HepG2 (cell line): ENCODE measurements around the gene NAB2. TPM values are rescaled to one million over a fixed set of nuclear protein-coding genes. Genes with fewer than 3 reads are reported as not detected.

Experiments used
- ARID5B ChIP-seq: IDR thresholded peaks from 2 replicates; pipeline ENCODE4 v1.4.0; 2020; ENCODE audit warnings: mild to moderate bottlenecking, missing genetic modification reagents
- ATF6 ChIP-seq: sonication (generic); formaldehyde crosslinking; conservative IDR thresholded peaks from 2 replicates; pipeline ENCODE4 v1.4.0; 2020; ENCODE audit warnings: missing genetic modification reagents
- BATF2 ChIP-seq: sonication (generic); formaldehyde crosslinking; IDR thresholded peaks from 2 replicates; pipeline ENCODE4 v1.8.0; 2022; ENCODE audit warnings: mild to moderate bottlenecking, missing genetic modification reagents, moderate library complexity
- BHLHE40 ChIP-seq: IDR thresholded peaks from 2 replicates; pipeline ENCODE4 v1.6.1; 2011; ENCODE audit warnings: low read length, improper control_type of control experiment
- CHCHD3 ChIP-seq: sonication (generic); formaldehyde crosslinking; IDR thresholded peaks from 2 replicates; pipeline ENCODE4 v1.8.0; 2022; ENCODE audit warnings: mild to moderate bottlenecking, missing genetic modification reagents, moderate library complexity
- HOXA5 ChIP-seq: sonication (generic); formaldehyde crosslinking; IDR thresholded peaks from 2 replicates; pipeline ENCODE4 v1.4.0; 2020; ENCODE audit warnings: missing genetic modification reagents
- KDM6A ChIP-seq: IDR thresholded peaks from 2 replicates; pipeline ENCODE4 v1.6.1; 2016; ENCODE audit warnings: low read depth
- MBD4 ChIP-seq: IDR thresholded peaks from 2 replicates; pipeline ENCODE4 v1.6.1; 2012; ENCODE audit warnings: low read length, inconsistent platforms, borderline replicate concordance
- NR2F1 ChIP-seq, 2 experiments: fragments of 450-650 bp in 1 of 2; formaldehyde crosslinking in 1 of 2; IDR thresholded peaks; 2 replicates each; pipeline versions ENCODE4 v1.5.0 to v1.6.1; 2016 to 2020; ENCODE audit warnings: mild to moderate bottlenecking in 1 of 2, missing compliant biosample characterization in 1 of 2, missing genetic modification reagents in 1 of 2, moderate library complexity in 1 of 2
- PHF20 ChIP-seq: sonication (generic); formaldehyde crosslinking; IDR thresholded peaks from 2 replicates; pipeline ENCODE4 v1.5.0; 2020; ENCODE audit warnings: mild to moderate bottlenecking, missing genetic modification reagents
- PITX1 ChIP-seq: sonication (generic); formaldehyde crosslinking; IDR thresholded peaks from 2 replicates; pipeline ENCODE4 v1.5.1; 2020; ENCODE audit warnings: mild to moderate bottlenecking, missing genetic modification reagents
- SKIL ChIP-seq: sonication (generic); formaldehyde crosslinking; IDR thresholded peaks from 2 replicates; pipeline ENCODE4 v1.8.0; 2022; ENCODE audit warnings: missing genetic modification reagents, mild to moderate bottlenecking, moderate library complexity, borderline replicate concordance
- SMARCC2 ChIP-seq: fragments of 450-650 bp; IDR thresholded peaks from 2 replicates; pipeline ENCODE4 v1.6.1; 2017; ENCODE audit warnings: antibody characterized with exemption, mild to moderate bottlenecking
- TBX3 ChIP-seq: fragments of 450-650 bp; IDR thresholded peaks from 2 replicates; pipeline ENCODE4 v1.6.1; 2017; ENCODE audit warnings: antibody characterized with exemption, mild to moderate bottlenecking, inconsistent platforms, borderline replicate concordance
- ZBTB49 ChIP-seq: sonication (generic); formaldehyde crosslinking; IDR thresholded peaks from 2 replicates; pipeline ENCODE4 v1.4.0; 2020; ENCODE audit warnings: missing genetic modification reagents, borderline replicate concordance
- ZNF101 ChIP-seq: sonication (generic); formaldehyde crosslinking; IDR thresholded peaks from 2 replicates; pipeline ENCODE4 v1.4.0; 2020; ENCODE audit warnings: mild to moderate bottlenecking, low read depth, missing genetic modification reagents, borderline replicate concordance
- ZNF512 ChIP-seq: sonication (generic); formaldehyde crosslinking; IDR thresholded peaks from 2 replicates; pipeline ENCODE4 v1.4.0; 2020; ENCODE audit warnings: mild to moderate bottlenecking, missing genetic modification reagents
- polyA plus RNA-seq, 8 experiments: library from polyadenylated mRNA; depleted of rRNA in 3 of 8; stranded (reverse) in 7 of 8; unstranded in 1 of 8; fragments of >200 nt; fragmentation: Illumina TruSeq in 4 of 8; extraction: Trizol in 4 of 8; gene quantifications; 2 replicates each; pipeline versions ENCODE4 v1.2.1 to v1.2.3, GENCODE V29; 2011 to 2016; ENCODE audit warnings: low read depth in 4 of 8, missing spikeins in 1 of 8, mixed read lengths in 1 of 8; ENCODE audit not compliant: insufficient read depth in 1 of 8
- total RNA-seq, 5 experiments: library from RNA; depleted of rRNA; stranded (reverse); fragments of >200 nt; fragmentation: Illumina TruSeq; extraction: Trizol; gene quantifications; 2 replicates each; pipeline ENCODE4 v1.2.3, GENCODE V29; 2016; ENCODE audit warnings: low read depth in 1 of 5

Gene NAB2
- total and polyA plus RNA-seq, 2 of the 13 experiments (the other 11 are each of a cell fraction or from before 2014, with no cell fraction given) = 11.7 to 12.9 TPM

- TF ChIP-seq ATF6 (CRISPR knock-in tag) (no peak), SKIL (CRISPR knock-in tag) (no peak), ZNF512 (CRISPR knock-in tag) (no peak), BHLHE40 (peak; percentile 76), TBX3 (no peak), KDM6A (CRISPR knock-in tag) (no peak), SMARCC2 (no peak), ZBTB49 (CRISPR knock-in tag) (no peak), ARID5B (CRISPR knock-in tag) (peak; percentile 90), NR2F1 (CRISPR knock-in tag; IDR thresholded peaks at IDR 0.05) (peak; percentile 92 to 93), HOXA5 (CRISPR knock-in tag) (no peak), ZNF101 (CRISPR knock-in tag) (no peak), PHF20 (CRISPR knock-in tag) (no peak), BATF2 (CRISPR knock-in tag) (no peak), MBD4 (no peak), CHCHD3 (CRISPR knock-in tag) (no peak), PITX1 (0 out of 2 replicates have a peak, but pooled peaks have one; percentile 43)
Observed at GRCh38 chr12:57130941-57131340, 42.0 kb downstream of the NAB2 start (continued).
